GM23338 (cell line): ENCODE results near the gene WNT6. TPM values are rescaled to one million over a fixed set of nuclear protein-coding genes. Genes with fewer than 3 reads are reported as not detected.

Experiments used
- ATAC-seq: fragments of 200-7000 bp; cut with Tn5 transposase; 3 replicates; pipeline ENCODE4 v1.9.1; 2020
- DNase-seq: peaks from one replicate; pipeline ENCODE4 v3.0.0-alpha.2; 2015; ENCODE audit warnings: low spot score
- H2AFZ ChIP-seq: fragments of 200-600 bp; sonication (generic); 2 replicates; pipeline ENCODE4 v1.8.0; 2016; ENCODE audit warnings: antibody characterized with exemption, mild to moderate bottlenecking, moderate library complexity
- H3F3A ChIP-seq: fragments of 200-600 bp; sonication (generic); replicated peaks from 2 replicates; pipeline ENCODE4 v1.8.0; 2017; ENCODE audit warnings: antibody characterized with exemption, mixed run types, low read depth
- H3K27ac ChIP-seq: fragments of 200-600 bp; sonication (generic); 2 replicates; pipeline ENCODE4 v1.6.1; 2016; ENCODE audit warnings: low read depth
- H3K27me3 ChIP-seq: fragments of 200-600 bp; sonication (generic); 2 replicates; pipeline ENCODE4 v1.8.0; 2016; ENCODE audit warnings: mild to moderate bottlenecking, mixed run types, moderate library complexity; ENCODE audit not compliant: insufficient read depth
- H3K36me3 ChIP-seq: fragments of 200-600 bp; sonication (generic); 2 replicates; pipeline ENCODE4 v1.8.0; 2016; ENCODE audit warnings: mild to moderate bottlenecking; ENCODE audit not compliant: insufficient read depth
- H3K4me1 ChIP-seq: fragments of 200-600 bp; sonication (generic); 2 replicates; pipeline ENCODE4 v1.8.0; 2016; ENCODE audit warnings: mild to moderate bottlenecking, moderate library complexity; ENCODE audit not compliant: insufficient read depth
- H3K4me2 ChIP-seq: fragments of 200-600 bp; sonication (generic); 2 replicates; pipeline ENCODE4 v1.7.1; 2017; ENCODE audit warnings: mixed run types
- H3K4me3 ChIP-seq: fragments of 200-600 bp; sonication (generic); 2 replicates; pipeline ENCODE4 v1.6.1; 2016; ENCODE audit warnings: mixed run types
- H3K79me2 ChIP-seq: fragments of 200-600 bp; sonication (generic); replicated peaks from 2 replicates; pipeline ENCODE4 v1.8.0; 2017; ENCODE audit warnings: mild to moderate bottlenecking; ENCODE audit not compliant: insufficient read depth
- H3K9me2 ChIP-seq: fragments of 200-600 bp; sonication (generic); 2 replicates; pipeline ENCODE4 v1.8.0; 2017; ENCODE audit not compliant: insufficient read depth
- H4K20me1 ChIP-seq: fragments of 200-600 bp; sonication (generic); replicated peaks from 2 replicates; pipeline ENCODE4 v1.8.0; 2017; ENCODE audit warnings: mild to moderate bottlenecking; ENCODE audit not compliant: insufficient read depth
- H3K27ac Mint-ChIP-seq: 2 replicates; pipeline ENCODE4 v1.8.0; 2020; ENCODE audit warnings: inconsistent platforms, mild to moderate bottlenecking, moderate library complexity, mixed read lengths
- H3K27me3 Mint-ChIP-seq: 3 replicates; pipeline ENCODE4 v1.8.0; 2022; ENCODE audit warnings: low read depth, mild to moderate bottlenecking, moderate library complexity, mixed read lengths, inconsistent platforms; ENCODE audit not compliant: insufficient read depth, poor library complexity
- H3K36me3 Mint-ChIP-seq: 3 replicates; pipeline ENCODE4 v1.8.0; 2021; ENCODE audit warnings: low read depth, mild to moderate bottlenecking, inconsistent platforms, moderate library complexity, mixed read lengths
- H3K4me1 Mint-ChIP-seq: 3 replicates; pipeline ENCODE4 v1.8.0; 2020; ENCODE audit warnings: mild to moderate bottlenecking, inconsistent platforms, mixed read lengths
- H3K4me3 Mint-ChIP-seq: 3 replicates; pipeline ENCODE4 v1.8.0; 2021; ENCODE audit warnings: moderate library complexity, mild to moderate bottlenecking, inconsistent platforms, mixed read lengths
- H3K9me3 Mint-ChIP-seq: 3 replicates; pipeline ENCODE4 v1.8.0; 2020; ENCODE audit warnings: moderate library complexity, mild to moderate bottlenecking, inconsistent platforms, mixed read lengths
- CREB1 ChIP-seq: fragments of 250-450 bp; sonication (Bioruptor Pico); IDR thresholded peaks from 2 replicates; pipeline ENCODE4 v1.5.0; 2020; ENCODE audit warnings: low read depth, mild to moderate bottlenecking, moderate library complexity
- ETS1 ChIP-seq: IDR thresholded peaks from 2 replicates; pipeline ENCODE4 v1.6.1; 2016; ENCODE audit warnings: antibody characterized with exemption
- EZH2 ChIP-seq: fragments of 200-600 bp; sonication (generic); IDR thresholded peaks from one replicate; pipeline ENCODE4 v1.8.0; 2017; ENCODE audit warnings: antibody characterized with exemption, mild to moderate bottlenecking, low read depth; ENCODE audit not compliant: unreplicated experiment
- EZH2phosphoT487 ChIP-seq: fragments of 200-600 bp; sonication (generic); IDR thresholded peaks from one replicate; pipeline ENCODE4 v1.8.1; 2018; ENCODE audit warnings: antibody characterized with exemption; ENCODE audit not compliant: unreplicated experiment
- JUNB ChIP-seq: IDR thresholded peaks from one replicate; pipeline ENCODE4 v1.6.1; 2016; ENCODE audit warnings: antibody characterized with exemption; ENCODE audit not compliant: unreplicated experiment
- STAT1 ChIP-seq: IDR thresholded peaks from one replicate; pipeline ENCODE4 v1.6.1; 2016; ENCODE audit warnings: antibody characterized with exemption; ENCODE audit not compliant: unreplicated experiment
- ZNF114 ChIP-seq: fragments of 250-450 bp; sonication (Bioruptor Pico); IDR thresholded peaks from 2 replicates; pipeline ENCODE4 v1.5.0; 2020; ENCODE audit warnings: mild to moderate bottlenecking, moderate library complexity
- ZNF331 ChIP-seq: fragments of 250-450 bp; sonication (Bioruptor Pico); IDR thresholded peaks from 2 replicates; pipeline ENCODE4 v1.5.0; 2020; ENCODE audit warnings: low read depth, mild to moderate bottlenecking, moderate library complexity
- ZNF462 ChIP-seq: fragments of 250-450 bp; sonication (Bioruptor Pico); IDR thresholded peaks from 2 replicates; pipeline ENCODE4 v1.5.0; 2020; ENCODE audit warnings: mild to moderate bottlenecking, moderate library complexity
- polyA plus RNA-seq: library from polyadenylated mRNA; unstranded; fragments of >200 nt; fragmentation: Nextera tagmentation; extraction: Ambion mirVana; gene quantifications from 2 replicates; pipeline ENCODE4 v1.2.1, GENCODE V29; 2016
- total RNA-seq: library from RNA; depleted of rRNA; stranded (reverse); fragments of >200 nt; shearing (Covaris generic); gene quantifications from 2 replicates; pipeline ENCODE4 v1.2.3, GENCODE V29; 2014

Gene WNT6
- total and polyA plus RNA-seq, 2 experiments from 2014 or later = not detected

GRCh38 chr2:218814540-218815243 lies 44.9 kb upstream of the WNT6 start:
- Mint-ChIP-seq H3K27ac (no peak overlapping the region), H3K36me3 (no peaks in the 10 kb centered on the region)

GRCh38 chr2:218815244-218815637 lies 44.4 kb upstream of the WNT6 start:
- H3K36me3 Mint-ChIP-seq = no peaks in the 10 kb centered on the region
- Histone ChIP-seq H3K9me2 (no peaks in the 10 kb centered on the region), H3F3A (no peaks in the 10 kb centered on the region), H4K20me1 (no peaks in the 10 kb centered on the region), H3K79me2 (no peaks in the 10 kb centered on the region), H2AFZ (no peak overlapping the region), H3K4me1 (no peaks in the 10 kb centered on the region), H3K4me2 (no peak overlapping the region), H3K27ac (no peak overlapping the region), H3K27me3 (no peaks in the 10 kb centered on the region), H3K36me3 (no peaks in the 10 kb centered on the region), H3K4me3 (no peak overlapping the region)
- H3K9me3 Mint-ChIP-seq = no peaks in the 10 kb centered on the region
- no peak overlapping the region for H3K4me3 Mint-ChIP-seq
- no peaks in the 10 kb centered on the region for H3K4me1 Mint-ChIP-seq
- DNase-seq = no peak
- no peak overlapping the region for H3K27ac Mint-ChIP-seq
- no peak for ATAC-seq
- peaks cover 2% of the 10 kb centered on the region for H3K27me3 Mint-ChIP-seq
- TF ChIP-seq JUNB = no peak
- TF ChIP-seq EZH2phosphoT487 = no peak
- no peak for TF ChIP-seq CREB1 (CRISPR knock-in tag)
- no peak for TF ChIP-seq EZH2
- TF ChIP-seq ZNF462 = no peak
- no peak for TF ChIP-seq STAT1
- TF ChIP-seq ZNF114 (CRISPR knock-in tag) = no peak

More at GRCh38 chr2:218814540-218815243, 44.9 kb upstream of the WNT6 start:
- H3K9me3 Mint-ChIP-seq = no peaks in the 10 kb centered on the region
- Histone ChIP-seq H4K20me1 (no peaks in the 10 kb centered on the region), H3K79me2 (no peaks in the 10 kb centered on the region), H3K4me1 (no peaks in the 10 kb centered on the region), H3K27ac (no peak overlapping the region), H3K9me2 (no peaks in the 10 kb centered on the region), H3K27me3 (no peaks in the 10 kb centered on the region), H3F3A (no peaks in the 10 kb centered on the region), H3K4me3 (no peak overlapping the region), H3K36me3 (no peaks in the 10 kb centered on the region), H2AFZ (no peak overlapping the region), H3K4me2 (no peak overlapping the region)
- no peak for TF ChIP-seq JUNB
- no peak for TF ChIP-seq ZNF331
- no peak for TF ChIP-seq EZH2phosphoT487
- no peak for TF ChIP-seq ETS1
- no peak for TF ChIP-seq STAT1
- no peak for TF ChIP-seq CREB1 (CRISPR knock-in tag)
- TF ChIP-seq EZH2 = no peak
- ATAC-seq (no peak), DNase-seq (no peak)
- no peaks in the 10 kb centered on the region for H3K4me1 Mint-ChIP-seq
- peaks cover 2% of the 10 kb centered on the region for H3K27me3 Mint-ChIP-seq
- H3K4me3 Mint-ChIP-seq = no peak overlapping the region
